Neural progenitor cell (in vitro differentiated cells): Measurements from ENCODE around the gene GPRC5B. TPM values are rescaled to one million over a fixed set of nuclear protein-coding genes. Genes with fewer than 3 reads are reported as not detected.

Source experiments
- DNase-seq: peaks from one replicate; pipeline ENCODE4 v3.0.0-alpha.2; 2016; ENCODE audit warnings: low spot score
- H2AFZ ChIP-seq: fragments of 200-600 bp; sonication (generic); replicated peaks from 2 replicates; pipeline ENCODE4 v1.6.1; 2016; ENCODE audit warnings: antibody characterized with exemption
- H3F3A ChIP-seq: fragments of 200-600 bp; sonication (generic); 2 replicates; pipeline ENCODE4 v1.6.1; 2016; ENCODE audit warnings: antibody characterized with exemption, low read depth
- H3K27ac ChIP-seq: fragments of 200-600 bp; sonication (generic); 2 replicates; pipeline ENCODE4 v1.5.1; 2016; ENCODE audit warnings: mild to moderate bottlenecking
- H3K27me3 ChIP-seq: fragments of 200-600 bp; sonication (generic); 2 replicates; pipeline ENCODE4 v1.6.1; 2016; ENCODE audit warnings: mild to moderate bottlenecking, moderate library complexity
- H3K36me3 ChIP-seq: fragments of 200-600 bp; sonication (generic); 2 replicates; pipeline ENCODE4 v1.5.1; 2016
- H3K4me1 ChIP-seq: fragments of 200-600 bp; sonication (generic); 2 replicates; pipeline ENCODE4 v1.6.1; 2016; ENCODE audit warnings: mixed run types
- H3K4me2 ChIP-seq: fragments of 200-600 bp; sonication (generic); 2 replicates; pipeline ENCODE4 v1.6.1; 2016
- H3K4me3 ChIP-seq: fragments of 200-600 bp; sonication (generic); 2 replicates; pipeline ENCODE4 v1.5.1; 2016
- H3K79me2 ChIP-seq: fragments of 200-600 bp; sonication (generic); 2 replicates; pipeline ENCODE4 v1.6.1; 2016; ENCODE audit warnings: low read depth
- H3K9ac ChIP-seq: fragments of 200-600 bp; sonication (generic); 2 replicates; pipeline ENCODE4 v1.6.1; 2016
- H3K9me3 ChIP-seq: fragments of 200-600 bp; sonication (generic); 2 replicates; pipeline ENCODE4 v1.5.1; 2016; ENCODE audit warnings: low read depth
- H4K20me1 ChIP-seq: fragments of 200-600 bp; sonication (generic); 2 replicates; pipeline ENCODE4 v1.6.1; 2016; ENCODE audit warnings: low read depth
- H3K27ac Mint-ChIP-seq: 3 replicates; pipeline ENCODE4 v1.8.0; 2021; ENCODE audit warnings: mixed read lengths
- H3K27me3 Mint-ChIP-seq: 2 replicates; pipeline ENCODE4 v1.8.0; 2022; ENCODE audit warnings: low read depth, mild to moderate bottlenecking, inconsistent platforms, moderate library complexity, mixed read lengths; ENCODE audit not compliant: insufficient read depth
- H3K36me3 Mint-ChIP-seq: 3 replicates; pipeline ENCODE4 v1.8.0; 2021; ENCODE audit warnings: mixed read lengths
- H3K4me1 Mint-ChIP-seq: 3 replicates; pipeline ENCODE4 v1.8.0; 2021; ENCODE audit warnings: mixed read lengths
- H3K4me3 Mint-ChIP-seq: 3 replicates; pipeline ENCODE4 v1.8.0; 2021; ENCODE audit warnings: mild to moderate bottlenecking, moderate library complexity, mixed read lengths
- H3K9me3 Mint-ChIP-seq: 3 replicates; pipeline ENCODE4 v1.8.0; 2020; ENCODE audit warnings: mixed read lengths
- EZH2 ChIP-seq: fragments of 200-600 bp; sonication (generic); IDR thresholded peaks from 2 replicates; pipeline ENCODE4 v1.6.1; 2017; ENCODE audit warnings: antibody characterized with exemption, mild to moderate bottlenecking, moderate library complexity
- EZH2phosphoT487 ChIP-seq: fragments of 200-600 bp; sonication (generic); IDR thresholded peaks from 2 replicates; pipeline ENCODE4 v1.6.1; 2017; ENCODE audit warnings: antibody characterized with exemption
- total RNA-seq: library from RNA; depleted of rRNA; stranded (reverse); fragments of >200 nt; gene quantifications from 2 replicates; pipeline ENCODE4 v1.2.3, GENCODE V29; 2015; ENCODE audit warnings: low replicate concordance
- TF ChIP-seq, protein P1 (sequence below): fragments of 200-600 bp; sonication (generic); IDR thresholded peaks from 2 replicates; pipeline ENCODE4 v1.5.1; 2017; ENCODE audit warnings: antibody characterized with exemption, mild to moderate bottlenecking

GPRC5B gene
- total RNA-seq, 1 donor from 2014 or later, result 21.1 TPM

DNA sequence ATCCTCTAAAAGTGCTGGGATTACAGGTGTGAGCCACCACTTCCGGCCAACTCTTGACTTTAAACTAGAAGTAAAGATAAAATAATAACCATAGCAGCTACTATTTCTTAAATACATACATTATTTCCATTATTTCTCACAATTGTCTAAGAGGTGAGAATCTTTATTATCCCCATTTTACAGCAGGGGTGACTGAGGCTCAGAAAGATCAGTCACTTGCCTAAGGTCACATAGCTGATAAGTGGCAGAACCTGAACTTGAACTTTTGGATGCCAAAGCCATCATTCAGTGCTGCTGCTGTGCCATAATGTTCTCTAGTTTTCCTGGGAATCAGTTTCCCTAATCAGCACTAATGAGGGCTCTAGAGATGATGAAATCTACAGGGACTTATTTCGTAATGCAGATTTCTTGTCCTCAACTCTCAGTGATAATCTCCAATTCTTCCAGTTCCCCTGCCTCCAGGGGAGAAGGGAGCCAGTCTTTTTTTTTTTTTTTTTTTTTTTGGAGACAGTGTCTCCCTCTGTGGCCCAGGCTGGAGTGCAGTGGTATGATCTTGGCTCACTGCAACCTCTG is 25.2 kb upstream of the GPRC5B start:
- Mint-ChIP-seq H3K36me3 (no peaks in the 10 kb centered on the region), H3K4me1 (peaks cover 6% of the 10 kb centered on the region), H3K9me3 (peaks cover 4% of the 10 kb centered on the region), H3K27me3 (peaks cover 14% of the 10 kb centered on the region), H3K27ac (no peak overlapping the region), H3K4me3 (no peak overlapping the region)
- Histone ChIP-seq H4K20me1 (no peaks in the 10 kb centered on the region), H3K9ac (no peak overlapping the region), H3K4me3 (no peak overlapping the region), H3F3A (no peaks in the 10 kb centered on the region), H3K36me3 (no peaks in the 10 kb centered on the region), H3K27ac (no peak overlapping the region), H2AFZ (no peak overlapping the region), H3K4me2 (no peak overlapping the region), H3K79me2 (no peaks in the 10 kb centered on the region), H3K9me3 (no peaks in the 10 kb centered on the region), H3K4me1 (no peaks in the 10 kb centered on the region), H3K27me3 (peaks cover 16% of the 10 kb centered on the region)
- DNase-seq, result no peak
- no peak for TF ChIP-seq EZH2phosphoT487

- no peaks in the 10 kb centered on the region for H4K20me1 ChIP-seq
- Mint-ChIP-seq H3K9me3 (peaks cover 4% of the 10 kb centered on the region), H3K27ac (no peak overlapping the region), H3K4me1 (peaks cover 6% of the 10 kb centered on the region), H3K36me3 (no peaks in the 10 kb centered on the region), H3K27me3 (peaks cover 18% of the 10 kb centered on the region), H3K4me3 (no peak overlapping the region)
- no peaks in the 10 kb centered on the region for H3F3A ChIP-seq
- DNase-seq, result no peak
- TF ChIP-seq EZH2 (no peak), EZH2phosphoT487 (no peak)
- TF ChIP-seq, protein P1, sequence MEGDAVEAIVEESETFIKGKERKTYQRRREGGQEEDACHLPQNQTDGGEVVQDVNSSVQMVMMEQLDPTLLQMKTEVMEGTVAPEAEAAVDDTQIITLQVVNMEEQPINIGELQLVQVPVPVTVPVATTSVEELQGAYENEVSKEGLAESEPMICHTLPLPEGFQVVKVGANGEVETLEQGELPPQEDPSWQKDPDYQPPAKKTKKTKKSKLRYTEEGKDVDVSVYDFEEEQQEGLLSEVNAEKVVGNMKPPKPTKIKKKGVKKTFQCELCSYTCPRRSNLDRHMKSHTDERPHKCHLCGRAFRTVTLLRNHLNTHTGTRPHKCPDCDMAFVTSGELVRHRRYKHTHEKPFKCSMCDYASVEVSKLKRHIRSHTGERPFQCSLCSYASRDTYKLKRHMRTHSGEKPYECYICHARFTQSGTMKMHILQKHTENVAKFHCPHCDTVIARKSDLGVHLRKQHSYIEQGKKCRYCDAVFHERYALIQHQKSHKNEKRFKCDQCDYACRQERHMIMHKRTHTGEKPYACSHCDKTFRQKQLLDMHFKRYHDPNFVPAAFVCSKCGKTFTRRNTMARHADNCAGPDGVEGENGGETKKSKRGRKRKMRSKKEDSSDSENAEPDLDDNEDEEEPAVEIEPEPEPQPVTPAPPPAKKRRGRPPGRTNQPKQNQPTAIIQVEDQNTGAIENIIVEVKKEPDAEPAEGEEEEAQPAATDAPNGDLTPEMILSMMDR, result no peak
- H3K9me3 ChIP-seq, result no peaks in the 10 kb centered on the region
- H3K27ac ChIP-seq, result no peak overlapping the region
- H2AFZ ChIP-seq, result no peak overlapping the region
- H3K9ac ChIP-seq, result no peak overlapping the region
- H3K79me2 ChIP-seq, result no peaks in the 10 kb centered on the region
- no peak overlapping the region for H3K4me2 ChIP-seq
- H3K4me1 ChIP-seq, result no peaks in the 10 kb centered on the region
- H3K36me3 ChIP-seq, result no peaks in the 10 kb centered on the region
- H3K4me3 ChIP-seq, result no peak overlapping the region
- H3K27me3 ChIP-seq, result peaks cover 26% of the 10 kb centered on the region
These were observed 24.3 kb upstream of the GPRC5B start for GRCh38 chr16:19908921-19909320.

- Histone ChIP-seq H3K9me3 (no peaks in the 10 kb centered on the region), H3K4me3 (no peak overlapping the region), H3K79me2 (no peaks in the 10 kb centered on the region), H3K4me1 (no peaks in the 10 kb centered on the region), H3K36me3 (no peaks in the 10 kb centered on the region), H3F3A (no peaks in the 10 kb centered on the region), H3K4me2 (peak overlapping the region; percentile 48), H4K20me1 (no peaks in the 10 kb centered on the region), H3K9ac (no peak overlapping the region), H2AFZ (peak overlapping the region; percentile 91), H3K27ac (no peak overlapping the region), H3K27me3 (peaks cover 41% of the 10 kb centered on the region)
- H3K27ac Mint-ChIP-seq, result peak overlapping the region; percentile 82
- peaks cover 2% of the 10 kb centered on the region for H3K9me3 Mint-ChIP-seq
- peak; percentile 89 for DNase-seq
- peaks cover 6% of the 10 kb centered on the region for H3K4me1 Mint-ChIP-seq
- TF ChIP-seq EZH2 (no peak), EZH2phosphoT487 (no peak)
- TF ChIP-seq, protein P1, result peak; percentile 99
- no peak overlapping the region for H3K4me3 Mint-ChIP-seq
- H3K27me3 Mint-ChIP-seq, result peaks cover 26% of the 10 kb centered on the region
- H3K36me3 Mint-ChIP-seq, result no peaks in the 10 kb centered on the region
These were observed 22.7 kb upstream of the GPRC5B start for GRCh38 chr16:19907161-19907992.

DNA sequence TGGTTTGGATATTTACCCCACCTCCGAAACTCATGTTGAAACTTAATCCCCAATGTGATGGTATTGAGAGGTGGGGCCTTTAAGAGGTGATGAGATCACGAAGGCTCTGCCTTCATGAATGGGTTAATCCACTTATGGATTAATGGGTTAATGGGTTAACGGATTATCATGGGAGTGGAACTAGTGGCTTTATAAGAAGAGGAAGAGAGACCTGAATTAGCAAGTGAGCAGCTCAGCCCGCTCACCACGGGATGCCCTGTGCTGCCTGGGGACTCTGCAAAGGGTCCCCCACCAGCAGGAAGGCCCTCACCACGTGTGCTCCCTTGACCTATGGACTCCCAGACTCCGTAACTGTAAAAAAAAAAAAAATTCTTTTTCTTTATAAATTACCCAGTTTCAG is 16.5 kb upstream of the GPRC5B start:
- Histone ChIP-seq H3K4me3 (no peak overlapping the region), H3K27me3 (peaks cover 57% of the 10 kb centered on the region), H3K9ac (no peak overlapping the region), H4K20me1 (peaks cover 10% of the 10 kb centered on the region), H3K79me2 (no peaks in the 10 kb centered on the region), H3F3A (peaks cover 3% of the 10 kb centered on the region), H2AFZ (no peak overlapping the region), H3K4me2 (no peak overlapping the region), H3K9me3 (no peaks in the 10 kb centered on the region), H3K4me1 (peaks cover 3% of the 10 kb centered on the region), H3K27ac (no peak overlapping the region), H3K36me3 (no peaks in the 10 kb centered on the region)
- Mint-ChIP-seq H3K27me3 (peaks cover 31% of the 10 kb centered on the region), H3K27ac (no peak overlapping the region), H3K36me3 (no peaks in the 10 kb centered on the region), H3K4me3 (no peak overlapping the region), H3K9me3 (no peaks in the 10 kb centered on the region), H3K4me1 (peaks cover 12% of the 10 kb centered on the region)
- peak; percentile 50 for DNase-seq
- no peak for TF ChIP-seq EZH2
- peak; percentile 72 for TF ChIP-seq EZH2phosphoT487
- TF ChIP-seq, protein P1, result no peak
